Superior temporal gyrus (tissue), 1 donor: ENCODE results near the gene RBM12.
A peak's percentile ranks its signal among the peaks of the same experiment; 100 is the strongest.

ENCODE experiments used
- DNase-seq: peaks from one replicate; pipeline ENCODE4 v3.0.0-alpha.2; 2016; ENCODE audit errors: extremely low spot score

RBM12 gene

GRCh38 chr20:35620818-35621559, 43.7 kb downstream of the RBM12 start:
- DNase-seq: no peak

GRCh38 chr20:35619196-35620095, 45.3 kb downstream of the RBM12 start:
- peak; percentile 25 for DNase-seq

- DNase-seq: no peak
These were observed 46.2 kb downstream of the RBM12 start for GRCh38 chr20:35618263-35619131.

GRCh38 chr20:35617397-35618262, 47.1 kb downstream of the RBM12 start:
- DNase-seq: no peak

- peak; percentile 90 for DNase-seq
These were observed 48.0 kb downstream of the RBM12 start for GRCh38 chr20:35616465-35617396.

- DNase-seq: no peak
These were observed 48.8 kb downstream of the RBM12 start, which contains the start of gene SPAG4 for GRCh38 chr20:35615667-35616464. Gene SPAG4, plus strand, starts transcription at chr20:35615829. Its CDS starts 175 bp downstream, at chr20:35616004.

- no peak for DNase-seq
These were observed 53.2 kb downstream of the RBM12 start for GRCh38 chr20:35611482-35611881.

GRCh38 chr20:35610833-35611427, 53.8 kb downstream of the RBM12 start:
- DNase-seq: no peak

GRCh38 chr20:35607003-35607735, 57.5 kb downstream of the RBM12 start:
- no peak for DNase-seq

GRCh38 chr20:35606127-35606526, 58.6 kb downstream of the RBM12 start:
- DNase-seq: no peak

GRCh38 chr20:35604449-35604747, 60.3 kb downstream of the RBM12 start:
- no peak for DNase-seq

- DNase-seq: no peak
These were observed 60.8 kb downstream of the RBM12 start for GRCh38 chr20:35603695-35604448.

GRCh38 chr20:35602851-35603495, 61.7 kb downstream of the RBM12 start:
- DNase-seq: no peak

GRCh38 chr20:35601990-35602389, 62.7 kb downstream of the RBM12 start:
- DNase-seq: no peak

- peak; percentile 57 for DNase-seq
These were observed 63.4 kb downstream of the RBM12 start for GRCh38 chr20:35600993-35601973.
